ENCODE results near the gene KDELR1. TPM values are rescaled to one million over a fixed set of nuclear protein-coding genes. Genes with fewer than 3 reads are reported as not detected.
"Not testable (repeated sequence)": the region's sequence is repeated elsewhere in the genome, so short reads cannot be mapped to it uniquely, and the experiment has no call there.

The KDELR1 gene
- total RNA-seq, 1 donor from 2014 or later, result 21.6 TPM

GRCh38 chr19:48378194-48378570 is 13.2 kb downstream of the KDELR1 start:
- DNase-seq (ENCODE audit: low spot score in 2 of 2), result no peak
- FAIRE-seq, result no peak

- DNase-seq (ENCODE audit: low spot score in 2 of 2) (no peak), FAIRE-seq (no peak)
Observed at GRCh38 chr19:48373567-48373966, 17.8 kb downstream of the KDELR1 start.

- DNase-seq (ENCODE audit: low spot score in 2 of 2), result no peak
- FAIRE-seq, result no peak
Observed at GRCh38 chr19:48372904-48373303, 18.4 kb downstream of the KDELR1 start.

- not testable (repeated sequence) for DNase-seq (ENCODE audit: low spot score in 2 of 2); FAIRE-seq
Observed at GRCh38 chr19:48371771-48372170, 19.6 kb downstream of the KDELR1 start.

GRCh38 chr19:48371367-48371766 is 20.0 kb downstream of the KDELR1 start:
- no peak for FAIRE-seq
- no peak for DNase-seq (ENCODE audit: low spot score in 2 of 2)

GRCh38 chr19:48370955-48371354 is 20.4 kb downstream of the KDELR1 start:
- DNase-seq (ENCODE audit: low spot score in 2 of 2) (no peak), FAIRE-seq (no peak)

- FAIRE-seq (no peak), DNase-seq (ENCODE audit: low spot score in 2 of 2) (no peak)
Observed at GRCh38 chr19:48368936-48369335, 22.4 kb downstream of the KDELR1 start.

- FAIRE-seq, result no peak
- DNase-seq (ENCODE audit: low spot score in 2 of 2), result no peak
Observed at GRCh38 chr19:48367855-48368254, 23.5 kb downstream of the KDELR1 start.

GRCh38 chr19:48365602-48366001 is 25.7 kb downstream of the KDELR1 start:
- DNase-seq (ENCODE audit: low spot score in 2 of 2) (no peak), FAIRE-seq (no peak)

GRCh38 chr19:48364598-48365348 is 26.6 kb downstream of the KDELR1 start:
- FAIRE-seq, result no peak

GRCh38 chr19:48363810-48364597 is 27.3 kb downstream of the KDELR1 start, which contains the start of the genes SYNGR4 and TMEM143:
SYNGR4 (plus strand) TSS chr19:48364367; CDS start chr19:48365843, 1,476 bp downstream.
TMEM143 (minus strand) TSS chr19:48363940; CDS start chr19:48363920, 20 bp downstream.
- peak; percentile 95 for FAIRE-seq
- DNase-seq (ENCODE audit: low spot score in 2 of 2), result peak; percentile 89 to 95

More at GRCh38 chr19:48364598-48365348, 26.6 kb downstream of the KDELR1 start:
- DNase-seq (ENCODE audit: low spot score in 2 of 2), result no peak

- FAIRE-seq (no peak), DNase-seq (ENCODE audit: low spot score in 2 of 2) (no peak)
Observed at GRCh38 chr19:48363500-48363809, 27.9 kb downstream of the KDELR1 start.

- FAIRE-seq (no peak), DNase-seq (ENCODE audit: low spot score in 2 of 2) (peak; percentile 86 to 90)
Observed at GRCh38 chr19:48362716-48363499, 28.4 kb downstream of the KDELR1 start.

- FAIRE-seq (no peak), DNase-seq (ENCODE audit: low spot score in 2 of 2) (no peak)
Observed at GRCh38 chr19:48361912-48362311, 29.4 kb downstream of the KDELR1 start.

GRCh38 chr19:48359123-48359522 is 32.2 kb downstream of the KDELR1 start:
- DNase-seq (ENCODE audit: low spot score in 2 of 2) (no peak), FAIRE-seq (no peak)

GRCh38 chr19:48355365-48355954 is 35.9 kb downstream of the KDELR1 start:
- DNase-seq (ENCODE audit: low spot score in 2 of 2), result no peak
- FAIRE-seq, result no peak

GRCh38 chr19:48354332-48354992 is 36.9 kb downstream of the KDELR1 start:
- no peak for FAIRE-seq
- no peak for DNase-seq (ENCODE audit: low spot score in 2 of 2)

GRCh38 chr19:48353677-48354076 is 37.7 kb downstream of the KDELR1 start:
- FAIRE-seq (no peak), DNase-seq (ENCODE audit: low spot score in 2 of 2) (no peak)

GRCh38 chr19:48351341-48351752 is 40.0 kb downstream of the KDELR1 start:
- peak in 1 of 2 donors; percentile 53 for DNase-seq (ENCODE audit: low spot score in 2 of 2)
- FAIRE-seq, result no peak

- FAIRE-seq, result no peak
- DNase-seq (ENCODE audit: low spot score in 2 of 2), result no peak
Observed at GRCh38 chr19:48350856-48351255, 40.5 kb downstream of the KDELR1 start.

Data from frontal cortex (tissue), 4 donors.